NCI-H128 (cell line): ENCODE measurements around the gene OXCT2.
"Not testable (repeated sequence)": the region's sequence is repeated elsewhere in the genome, so short reads cannot be mapped to it uniquely, and the experiment has no call there.

Experiments used
- DNase-seq: peaks from one replicate; lab custom pipeline; 2025; ENCODE audit not compliant: unreplicated experiment; lab: John Stamatoyannopoulos, UW

The OXCT2 gene

GRCh38 chr1:39787964-39788363 is 16.8 kb upstream of the OXCT2 start:
- DNase-seq = not testable (repeated sequence)

DNA sequence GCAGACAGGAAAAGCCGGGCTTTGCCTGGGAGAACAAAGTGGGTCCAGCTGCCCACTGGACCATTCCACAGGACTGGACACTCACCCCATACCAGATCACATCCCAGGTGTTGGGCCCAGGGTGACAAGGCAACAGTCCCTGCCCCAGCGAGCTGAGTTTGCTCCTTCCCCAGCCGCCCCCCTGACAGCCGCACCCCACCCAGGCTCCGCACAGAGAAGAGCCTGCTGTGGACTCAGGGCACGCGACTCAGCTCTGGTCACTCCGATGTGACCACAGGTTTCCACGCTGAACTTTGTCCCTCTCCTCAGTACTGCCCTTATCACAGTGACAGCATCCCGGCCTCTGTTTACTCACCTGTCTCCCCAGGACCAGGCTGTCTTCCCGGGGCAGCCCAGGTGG is 16.3 kb upstream of the OXCT2 start:
- no peak for DNase-seq

DNA sequence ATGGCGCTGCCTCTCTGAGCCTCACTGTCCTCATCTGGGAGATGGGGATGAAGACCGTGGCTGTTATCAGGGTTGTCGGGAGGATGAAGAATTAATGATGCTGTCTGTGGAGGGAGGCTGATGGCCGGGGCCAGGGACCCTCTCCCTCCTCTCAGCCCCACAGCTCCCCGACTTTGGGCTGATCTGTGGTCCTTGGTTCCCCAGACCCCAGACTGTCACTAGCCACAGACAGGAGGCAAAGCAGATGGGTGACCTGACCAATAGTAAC is 15.9 kb upstream of the OXCT2 start:
- not testable (repeated sequence) for DNase-seq

DNA sequence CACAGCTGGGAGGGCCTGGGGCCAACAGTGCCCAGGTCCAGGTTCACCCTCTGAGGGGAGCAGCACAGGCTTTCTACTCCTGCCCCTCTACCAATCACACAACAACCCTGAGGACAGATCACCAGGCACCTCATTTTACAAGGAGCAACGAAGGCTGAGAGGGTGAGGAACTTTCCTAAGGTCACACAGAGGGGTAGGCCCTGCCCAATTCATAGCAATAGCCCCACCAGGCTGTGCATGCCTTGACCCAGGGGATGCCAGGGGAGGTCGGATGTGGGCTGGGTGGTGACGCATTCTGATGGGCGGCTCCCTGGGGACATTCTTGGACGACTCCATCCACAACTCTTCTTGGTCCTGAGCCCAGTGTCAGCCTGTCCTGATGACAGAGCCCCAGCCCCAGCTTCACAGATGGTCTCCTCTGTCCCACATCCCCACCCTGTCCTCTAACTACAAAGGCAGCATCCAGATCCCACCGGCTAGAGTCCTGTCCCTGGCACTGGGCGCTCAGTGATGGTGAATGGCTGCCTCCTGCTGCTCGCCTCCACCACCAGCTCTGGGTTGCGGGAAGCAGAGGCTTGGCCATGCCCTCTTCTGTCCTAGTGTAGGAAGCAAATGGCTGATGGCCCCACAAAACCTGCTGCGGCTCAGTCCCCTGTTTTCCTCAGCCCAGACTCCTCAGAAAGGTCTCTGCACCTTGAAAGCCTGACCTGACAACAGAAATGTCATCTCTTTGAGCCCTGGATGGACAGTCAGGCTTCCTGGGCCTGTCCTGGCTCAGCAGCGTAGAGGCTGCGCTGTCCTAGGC is 15.4 kb upstream of the OXCT2 start:
- DNase-seq = not testable (repeated sequence)

DNA sequence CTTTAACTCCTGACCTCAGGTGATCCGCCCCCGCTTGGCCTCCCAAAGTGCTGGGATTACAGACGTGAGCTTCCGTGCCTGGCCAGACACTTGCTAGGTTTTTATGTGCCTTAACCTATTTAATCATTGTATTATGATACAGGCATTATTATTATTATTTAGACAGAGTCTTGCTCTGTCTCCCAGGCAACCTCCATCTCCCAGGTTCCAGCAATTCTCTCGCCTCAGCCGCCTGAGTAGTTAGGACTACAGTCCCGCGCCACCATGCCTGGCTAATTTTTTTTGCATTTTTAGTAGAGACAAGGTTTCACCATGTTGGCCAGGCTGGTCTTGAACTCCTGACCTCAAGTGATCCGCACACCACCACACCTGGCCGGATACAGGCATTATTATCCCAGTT is 11.5 kb upstream of the OXCT2 start:
- not testable (repeated sequence) for DNase-seq

DNA sequence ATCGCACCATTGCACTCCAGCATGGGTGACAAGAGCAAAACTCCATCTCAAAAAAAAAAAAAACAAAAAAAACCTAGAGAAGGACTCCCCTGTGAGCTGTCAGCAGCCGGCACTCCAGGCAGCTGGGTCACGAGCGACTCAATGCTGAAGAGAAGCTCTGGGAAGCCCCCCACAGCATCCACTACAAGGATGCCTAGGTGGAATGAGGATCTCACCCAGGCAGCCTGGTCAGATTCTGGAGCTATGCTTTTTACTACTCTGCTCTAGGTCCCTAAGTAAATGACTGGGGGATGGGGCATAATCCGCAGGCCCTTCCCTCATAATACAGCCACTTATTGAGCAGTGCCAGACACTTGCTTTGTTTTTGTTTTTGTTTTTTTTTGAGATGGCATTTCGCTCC is 11.0 kb upstream of the OXCT2 start:
- DNase-seq = no peak

DNA sequence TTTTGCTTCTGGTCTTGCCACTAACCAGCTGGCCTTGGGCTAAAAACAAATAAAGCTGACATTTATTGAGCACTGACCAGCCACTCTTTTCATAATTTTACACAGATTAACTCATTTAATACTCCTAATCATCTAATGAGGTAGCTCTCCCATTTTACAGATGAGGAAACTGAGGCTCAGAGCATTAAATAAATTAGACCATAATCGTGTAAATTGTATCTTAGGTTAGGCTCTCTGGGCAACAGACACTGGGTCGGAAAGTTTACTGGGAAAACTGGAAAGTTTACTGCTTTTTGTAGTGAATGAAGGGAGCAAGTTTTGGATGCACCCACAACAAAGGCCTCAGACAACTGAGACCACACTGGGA is 10.2 kb upstream of the OXCT2 start:
- no peak for DNase-seq

DNA sequence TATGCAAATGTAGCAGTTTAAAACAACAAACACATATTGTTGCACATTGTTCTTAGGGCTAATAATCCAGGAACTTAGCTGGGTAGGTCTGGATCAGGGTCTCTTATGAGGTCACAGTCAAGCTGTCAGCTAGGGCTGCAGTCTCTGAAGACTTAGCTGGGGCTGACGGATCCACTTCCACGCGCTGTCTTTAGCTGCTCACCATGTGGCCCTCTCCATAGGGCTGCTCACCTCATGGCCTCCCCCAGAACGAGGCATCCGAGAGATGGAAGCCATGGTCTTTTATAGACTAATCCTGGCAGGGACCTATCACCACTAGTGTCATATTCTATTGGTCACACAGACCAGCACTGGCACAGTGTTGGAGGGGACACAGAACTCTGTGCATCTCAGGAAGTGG is 8.7 kb upstream of the OXCT2 start:
- DNase-seq = no peak

GRCh38 chr1:39779137-39779536 is 8.0 kb upstream of the OXCT2 start:
- DNase-seq = no peak

- not testable (repeated sequence) for DNase-seq
Measured at GRCh38 chr1:39778463-39779099, 7.4 kb upstream of the OXCT2 start.

DNA sequence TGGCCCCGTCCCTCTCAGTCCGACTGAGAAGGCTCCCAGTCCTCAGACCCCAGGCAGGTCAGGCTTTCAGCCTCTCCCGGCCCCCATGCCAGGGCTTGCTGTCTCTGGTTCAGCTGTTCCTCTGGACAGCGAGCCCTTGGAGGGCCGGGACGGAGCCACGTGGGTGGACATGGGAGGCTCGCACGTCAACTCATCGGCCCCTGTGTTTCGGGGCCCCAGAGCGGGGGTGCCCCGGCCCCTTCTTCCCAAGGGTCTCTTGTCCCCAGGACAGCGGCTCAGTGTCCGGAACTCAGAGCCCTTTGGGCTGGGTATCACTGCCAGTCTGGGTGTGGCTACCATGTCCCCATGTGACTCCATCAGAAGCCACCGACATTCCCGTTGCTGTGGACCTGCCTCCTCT is 6.7 kb upstream of the OXCT2 start:
- DNase-seq = not testable (repeated sequence)

DNA sequence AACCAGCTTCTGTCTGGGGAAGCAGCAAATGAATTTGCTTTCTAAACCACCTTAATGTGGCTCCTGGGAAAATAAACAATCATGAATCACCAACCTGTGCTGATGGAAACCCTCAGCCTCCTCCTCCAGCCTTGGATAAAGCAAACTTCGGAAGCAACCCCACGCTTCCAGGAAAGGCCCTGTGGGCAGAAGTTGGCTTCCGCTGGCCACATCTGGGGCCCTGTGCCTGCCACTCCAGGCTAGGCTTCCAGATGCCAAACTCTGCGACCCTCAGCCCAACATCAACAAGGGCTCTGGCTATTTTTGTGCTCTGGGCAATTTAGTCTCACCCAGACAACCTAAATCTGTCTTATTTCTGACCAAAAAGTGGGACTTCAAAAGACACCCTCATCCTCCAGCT is 6.2 kb upstream of the OXCT2 start:
- no peak for DNase-seq

DNA sequence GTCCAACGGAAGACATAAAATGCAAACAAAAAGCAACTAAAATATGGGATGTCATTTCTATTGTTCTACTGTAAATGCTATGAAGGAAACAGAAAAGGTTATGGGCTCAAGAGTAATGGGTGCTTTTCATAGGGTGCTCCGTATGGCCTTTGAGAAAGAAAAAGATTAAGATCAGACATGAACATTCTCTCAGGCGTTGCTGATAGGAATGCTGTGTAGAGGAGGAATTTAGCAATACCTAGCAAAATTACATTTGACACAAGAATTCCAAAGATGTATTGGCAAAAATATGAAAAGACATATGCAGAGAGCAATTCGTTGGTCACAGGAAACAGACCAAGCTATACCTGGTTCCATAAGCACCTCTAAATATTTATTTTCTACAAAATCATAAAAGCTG is 5.7 kb upstream of the OXCT2 start:
- DNase-seq = no peak

- DNase-seq = no peak
Measured at GRCh38 chr1:39776400-39776713, 5.2 kb upstream of the OXCT2 start.

- DNase-seq = not testable (repeated sequence)
Measured at GRCh38 chr1:39775676-39776399, 4.7 kb upstream of the OXCT2 start.

GRCh38 chr1:39775141-39775540 is 4.0 kb upstream of the OXCT2 start:
- not testable (repeated sequence) for DNase-seq

- not testable (repeated sequence) for DNase-seq
Measured at GRCh38 chr1:39773369-39773979, 2.3 kb upstream of the OXCT2 start.

DNA sequence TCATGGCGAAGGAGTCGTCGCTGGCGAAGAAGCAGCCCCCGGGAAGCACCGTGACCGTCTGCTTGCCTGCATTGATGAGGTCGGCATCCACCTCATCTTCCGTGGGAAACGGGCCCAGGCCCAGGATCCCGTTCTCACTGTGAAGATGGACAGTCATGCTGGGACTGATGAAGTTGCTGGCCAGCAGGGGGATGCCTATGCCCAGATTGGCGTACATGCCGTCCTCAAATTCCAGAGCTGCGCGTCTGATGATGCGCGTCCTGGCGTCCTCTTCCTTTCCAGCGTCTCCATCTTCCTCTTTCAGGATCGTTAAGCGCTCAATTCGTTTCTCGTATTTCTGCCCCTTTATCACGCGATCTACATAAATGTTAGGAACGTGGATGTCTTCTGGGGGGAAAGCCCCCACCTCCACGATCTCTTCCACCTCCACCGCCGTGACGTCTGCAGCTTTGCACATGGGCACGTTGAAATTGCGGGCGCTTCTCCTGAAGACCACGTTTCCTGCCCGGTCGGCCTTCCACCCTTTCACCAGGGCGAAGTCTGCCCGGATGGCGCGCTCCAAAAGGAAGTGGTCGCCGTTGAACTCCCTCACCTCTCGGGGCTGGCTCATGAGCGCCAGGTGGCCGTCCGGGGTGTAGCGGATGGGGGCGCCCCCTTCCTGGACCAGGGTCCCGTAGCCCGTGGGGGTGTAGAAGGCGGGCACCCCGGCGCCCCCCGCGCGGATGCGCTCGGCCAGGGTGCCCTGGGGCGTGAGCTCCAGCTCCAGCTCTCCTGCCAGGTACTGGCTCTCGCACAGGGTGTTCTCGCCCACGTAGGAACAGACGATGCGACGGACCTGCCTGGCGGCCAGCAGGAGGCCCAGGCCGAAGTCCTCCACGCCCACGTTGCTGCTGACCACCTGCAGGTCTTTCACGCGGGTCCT is 787 bp downstream of the OXCT2 start:
- not testable (repeated sequence) for DNase-seq

DNA sequence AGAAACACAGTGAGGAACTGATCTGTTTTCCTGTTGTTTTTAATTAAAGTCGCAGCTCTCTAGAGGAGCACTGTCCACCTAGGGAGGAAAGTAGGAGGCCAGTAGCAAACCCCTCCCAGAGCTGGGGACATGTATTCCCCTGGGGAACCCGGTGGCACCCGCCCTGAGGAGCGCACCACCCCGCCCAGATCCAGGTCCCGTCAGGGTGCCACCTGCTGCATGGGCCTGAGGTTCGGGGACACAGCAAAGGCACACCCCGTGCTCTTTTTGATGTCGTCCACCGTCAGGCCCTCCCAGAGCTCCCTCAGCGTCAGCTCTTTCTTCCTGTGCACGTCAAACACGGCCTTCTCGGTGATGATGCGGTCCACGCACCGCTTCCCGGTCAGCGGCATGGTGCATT is 1.6 kb downstream of the OXCT2 start:
- not testable (repeated sequence) for DNase-seq

DNA sequence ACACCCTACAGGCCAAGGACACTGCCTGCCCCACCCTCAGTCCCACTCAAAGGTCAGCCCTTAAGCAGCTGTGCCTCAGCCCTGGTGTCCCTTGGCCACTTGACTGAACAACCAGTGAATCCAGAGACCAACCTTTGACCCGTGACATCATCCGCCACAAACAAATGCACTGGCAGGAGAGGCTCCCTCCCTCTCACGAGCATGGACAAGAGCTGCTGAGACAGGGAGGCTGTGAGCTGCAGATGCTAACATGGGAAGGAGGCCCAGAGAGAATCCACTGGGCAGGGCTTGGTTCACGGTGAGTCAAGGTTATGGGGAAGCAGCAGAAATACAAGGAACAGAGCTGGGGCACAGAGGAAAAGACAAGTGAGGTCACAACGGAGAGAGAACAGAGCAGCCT is 4.7 kb downstream of the OXCT2 start:
- DNase-seq = not testable (repeated sequence)

- not testable (repeated sequence) for DNase-seq
Measured at GRCh38 chr1:39764512-39764911, 6.6 kb downstream of the OXCT2 start.
